CD4-positive, alpha-beta memory T cell (primary cell): ENCODE data around the gene WDTC1. TPM values are rescaled to one million over a fixed set of nuclear protein-coding genes. Genes with fewer than 3 reads are reported as not detected.
"Not testable (repeated sequence)": the region's sequence is repeated elsewhere in the genome, so short reads cannot be mapped to it uniquely, and the experiment has no call there.

Source experiments
- CTCF ChIA-PET: fragments of 350-600 bp; sonication (Branson Sonifier 250); formaldehyde crosslinking; loops from one replicate; lab custom pipeline; 2021; ENCODE audit warnings: inconsistent platforms; ENCODE audit not compliant: partially characterized antibody; lab: Charles Lee
- POLR2A ChIA-PET: fragments of 350-600 bp; sonication (Branson Sonifier 250); formaldehyde crosslinking; loops from one replicate; lab custom pipeline; 2021; ENCODE audit not compliant: partially characterized antibody; lab: Charles Lee
- DNase-seq, 5 donors: peaks; one replicate each; pipeline versions ENCODE4 v3.0.0 to v3.0.0-alpha.2; 2020 to 2022; ENCODE audit warnings: mixed read lengths in 1 of 5
- H3K27ac ChIP-seq: one replicate; pipeline ENCODE4 v1.7.0; 2013; ENCODE audit warnings: low read depth, low read length
- H3K27me3 ChIP-seq: 2 replicates; pipeline ENCODE4 v1.7.0; 2013; ENCODE audit warnings: mild to moderate bottlenecking, low read length, moderate library complexity; ENCODE audit not compliant: insufficient read depth
- H3K36me3 ChIP-seq: 2 replicates; pipeline ENCODE4 v1.7.0; 2013; ENCODE audit warnings: mild to moderate bottlenecking, low read length, moderate library complexity; ENCODE audit not compliant: insufficient read depth
- H3K4me1 ChIP-seq: 2 replicates; pipeline ENCODE4 v1.7.0; 2013; ENCODE audit warnings: mild to moderate bottlenecking, low read length, moderate library complexity; ENCODE audit not compliant: insufficient read depth
- H3K4me3 ChIP-seq, 2 donors: one replicate each; pipeline ENCODE4 v1.7.0; 2013; ENCODE audit warnings: low read length in 2 of 2, mild to moderate bottlenecking in 1 of 2
- H3K9me3 ChIP-seq, 2 donors: one replicate each; pipeline ENCODE4 v1.7.0; 2013; ENCODE audit warnings: low read length in 2 of 2, control low read depth in 1 of 2; ENCODE audit not compliant: control insufficient read depth in 1 of 2
- H3K27ac Mint-ChIP-seq, 7 donors: one replicate each; pipeline ENCODE4 v1.8.0; 2020 to 2021; ENCODE audit warnings: mixed read lengths in 7 of 7, mild to moderate bottlenecking in 6 of 7, inconsistent platforms in 3 of 7, moderate library complexity in 3 of 7
- H3K27me3 Mint-ChIP-seq, 2 donors: one replicate each; pipeline ENCODE4 v1.8.0; 2020 to 2021; ENCODE audit warnings: mixed read lengths in 2 of 2
- H3K36me3 Mint-ChIP-seq, 2 donors: one replicate each; pipeline ENCODE4 v1.8.0; 2020 to 2021; ENCODE audit warnings: mixed read lengths in 2 of 2, inconsistent platforms in 1 of 2, mild to moderate bottlenecking in 1 of 2
- H3K4me1 Mint-ChIP-seq, 4 donors: one replicate each; pipeline ENCODE4 v1.8.0; 2020 to 2021; ENCODE audit warnings: mixed read lengths in 4 of 4, mild to moderate bottlenecking in 1 of 4
- H3K4me3 Mint-ChIP-seq, 8 donors: one replicate each; pipeline ENCODE4 v1.8.0; 2020 to 2021; ENCODE audit warnings: mixed read lengths in 8 of 8, mild to moderate bottlenecking in 7 of 8, moderate library complexity in 6 of 8, inconsistent platforms in 3 of 8
- H3K9me3 Mint-ChIP-seq, 8 donors: one replicate each; pipeline ENCODE4 v1.8.0; 2020 to 2021; ENCODE audit warnings: mixed read lengths in 8 of 8, mild to moderate bottlenecking in 5 of 8, inconsistent platforms in 3 of 8, moderate library complexity in 1 of 8
- intact Hi-C: fragments of 100-400 bp; cut with micrococcal nuclease; formaldehyde crosslinking; loops from one replicate; pipeline ENCODE4 v1.15.1; 2023
- polyA plus RNA-seq, 2 donors: library from polyadenylated mRNA; unstranded; fragments of 300-500 nt; fragmentation: Illumina TruSeq; gene quantifications; one replicate each; pipeline ENCODE4 v1.2.3, GENCODE V29; 2021
- total RNA-seq, 2 experiments: library from RNA; stranded (reverse); gene quantifications; one replicate each; pipeline ENCODE4 v1.2.3, GENCODE V29; 2021

The WDTC1 gene
- total and polyA plus RNA-seq, 4 experiments from 2014 or later: 1.1 to 54.5 (median 29.9) TPM

DNA sequence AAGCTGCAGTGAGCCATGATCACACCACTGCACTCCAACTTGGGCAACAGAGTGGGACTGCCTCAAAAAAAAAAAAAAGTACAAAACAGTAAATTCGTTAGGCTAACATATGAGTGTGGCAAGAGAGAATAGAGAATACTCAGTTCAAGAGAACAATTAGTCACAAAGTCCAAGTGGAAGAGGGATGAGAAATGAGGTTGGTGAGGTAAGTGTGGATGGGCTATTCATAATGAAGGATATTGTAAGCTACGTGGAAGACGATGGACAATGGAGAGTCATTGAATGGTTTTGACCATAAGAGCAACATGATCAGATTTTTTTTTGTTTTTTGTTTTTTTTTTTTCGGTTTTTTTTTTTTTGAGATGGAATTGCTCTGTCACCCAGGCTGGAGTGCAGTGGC is 34.8 kb downstream of the WDTC1 start:
- H3K9me3 ChIP-seq: no peaks in the 10 kb centered on the region
- Mint-ChIP-seq H3K4me1 (peaks cover 0 to 2% (median 0%) of the 10 kb centered on the region in 4 donors), H3K27me3 (no peaks in the 10 kb centered on the region), H3K4me3 (no peak overlapping the region), H3K36me3 (peaks cover 27 to 30% of the 10 kb centered on the region in 2 donors), H3K27ac (peak overlapping the region in 1 of 7 donors; percentile 22), H3K9me3 (no peaks in the 10 kb centered on the region)
- peaks cover 8% of the 10 kb centered on the region for H3K36me3 ChIP-seq
- intact Hi-C loops: no loop called here
- DNase-seq: no peak
- H3K4me3 ChIP-seq: no peak overlapping the region
- no peaks in the 10 kb centered on the region for H3K4me1 ChIP-seq
- no peak overlapping the region for H3K27ac ChIP-seq
- ChIA-PET CTCF (interaction anchor here (0.6 to 1.7 kb wide), 3 partner anchors 18 to 157 kb away, joined by 3 to 5 read pairs (median 3); no protein-coding TSS in a partner anchor), POLR2A (no interaction called here)
- no peaks in the 10 kb centered on the region for H3K27me3 ChIP-seq

DNA sequence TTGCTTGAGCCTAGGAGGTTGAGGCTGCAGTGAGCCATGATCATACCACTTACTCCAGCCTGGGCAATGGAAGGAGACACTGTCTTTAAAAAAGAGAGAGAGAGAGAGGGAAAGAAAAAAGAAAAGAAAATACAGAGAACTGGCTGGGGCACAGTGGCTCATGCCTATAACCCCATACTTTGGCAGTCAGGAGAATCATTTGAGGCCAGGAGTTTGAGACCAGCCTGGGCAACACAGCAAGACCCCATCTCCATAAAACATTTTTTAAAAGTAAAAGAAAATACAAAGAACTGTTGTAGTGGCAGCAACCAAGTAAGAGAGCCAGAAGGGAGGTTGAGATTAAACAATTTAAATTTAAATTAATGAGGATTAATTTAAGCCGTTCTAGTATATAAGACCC is 39.8 kb downstream of the WDTC1 start:
- H3K4me3 Mint-ChIP-seq: no peak overlapping the region
- intact Hi-C loops: no loop called here
- peaks cover 0 to 5% (median 1%) of the 10 kb centered on the region in 8 donors for H3K9me3 Mint-ChIP-seq
- Histone ChIP-seq H3K36me3 (no peaks in the 10 kb centered on the region), H3K27me3 (no peaks in the 10 kb centered on the region), H3K27ac (no peak overlapping the region), H3K4me3 (no peak overlapping the region), H3K4me1 (no peaks in the 10 kb centered on the region), H3K9me3 (no peaks in the 10 kb centered on the region)
- ChIA-PET CTCF (no interaction called here), POLR2A (no interaction called here)
- no peaks in the 10 kb centered on the region for H3K27me3 Mint-ChIP-seq
- H3K4me1 Mint-ChIP-seq: peaks cover 0 to 4% (median 1%) of the 10 kb centered on the region in 4 donors
- peak overlapping the region in 1 of 7 donors; percentile 70 for H3K27ac Mint-ChIP-seq
- no peak for DNase-seq
- H3K36me3 Mint-ChIP-seq: peaks cover 32 to 40% of the 10 kb centered on the region in 2 donors

DNA sequence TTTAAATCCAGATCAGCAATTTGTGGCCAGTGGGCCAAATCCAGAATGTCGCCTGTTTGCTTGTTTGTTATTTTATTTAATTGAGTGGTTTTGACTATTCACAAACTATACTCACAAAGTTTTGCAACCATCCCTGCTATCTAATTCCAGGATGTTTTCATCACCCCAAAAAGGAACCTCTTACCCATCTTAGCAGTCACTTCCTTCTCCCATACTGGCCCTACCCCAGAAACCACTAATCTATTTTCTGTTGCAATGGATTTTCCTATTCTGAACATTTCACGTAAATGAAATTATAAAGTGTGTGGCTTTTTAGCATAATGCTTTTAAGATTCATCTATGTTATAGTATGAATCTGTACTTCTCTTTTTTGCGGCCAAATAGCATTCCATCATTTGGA is 41.3 kb downstream of the WDTC1 start:
- H3K4me1 ChIP-seq: no peaks in the 10 kb centered on the region
- peaks cover 0 to 5% (median 1%) of the 10 kb centered on the region in 8 donors for H3K9me3 Mint-ChIP-seq
- ChIA-PET CTCF (no interaction called here), POLR2A (no interaction called here)
- H3K36me3 Mint-ChIP-seq: peaks cover 36% of the 10 kb centered on the region in 2 donors
- intact Hi-C loops: no loop called here
- H3K36me3 ChIP-seq: no peaks in the 10 kb centered on the region
- no peaks in the 10 kb centered on the region for H3K9me3 ChIP-seq
- H3K4me1 Mint-ChIP-seq: peaks cover 0 to 4% (median 1%) of the 10 kb centered on the region in 4 donors
- no peaks in the 10 kb centered on the region for H3K27me3 ChIP-seq
- no peak for DNase-seq
- no peak overlapping the region for H3K27ac ChIP-seq
- no peak overlapping the region for H3K4me3 ChIP-seq
- H3K27me3 Mint-ChIP-seq: no peaks in the 10 kb centered on the region
- H3K4me3 Mint-ChIP-seq: no peak overlapping the region
- H3K27ac Mint-ChIP-seq: peak overlapping the region in 1 of 7 donors; percentile 36

DNA sequence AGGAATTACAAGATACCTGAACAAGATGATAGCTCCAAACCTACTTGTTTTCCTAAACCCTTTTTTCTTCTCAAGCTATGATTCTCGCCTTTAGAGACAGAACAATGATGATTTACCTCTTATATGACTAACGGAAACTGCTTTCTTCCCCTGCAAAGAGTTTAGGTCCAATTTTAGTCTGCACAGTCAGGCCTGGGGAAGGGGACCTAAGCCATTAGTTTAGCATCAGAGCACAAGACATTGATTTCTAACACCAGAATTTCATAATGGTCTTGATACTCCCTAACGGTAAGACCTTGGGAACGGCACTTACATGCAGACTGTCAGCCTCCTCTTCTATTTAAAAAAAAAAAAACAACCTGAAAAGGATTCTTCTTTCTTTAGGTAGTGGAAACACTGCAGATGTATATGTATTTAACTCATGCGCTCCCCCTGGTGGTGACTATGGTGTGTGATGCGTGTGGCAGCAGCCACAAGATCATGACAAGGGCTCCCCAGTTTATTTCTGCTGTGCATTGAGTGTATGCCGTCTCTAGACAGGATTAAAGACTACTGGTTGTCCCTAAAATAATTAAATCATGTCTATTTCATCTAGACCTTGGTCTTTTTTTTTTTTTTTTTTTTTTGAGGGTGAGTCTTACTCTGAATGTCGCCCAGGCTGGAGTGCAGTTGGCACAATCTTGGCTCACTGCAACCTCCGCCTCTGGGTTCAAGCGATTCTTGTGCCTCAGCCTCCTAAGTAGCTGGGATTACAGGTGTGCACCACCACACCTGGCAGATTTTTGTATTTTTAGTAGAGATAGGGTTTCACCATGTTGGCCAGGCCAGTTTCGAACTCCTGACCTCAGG is 50.2 kb downstream of the WDTC1 start:
- intact Hi-C loops: loop anchor here (1.0 kb wide), 4 partner anchors 86 to 240 kb away; no protein-coding TSS in a partner anchor
- Mint-ChIP-seq H3K4me1 (peaks cover 0 to 6% (median under 1%) of the 10 kb centered on the region in 4 donors), H3K9me3 (no peaks in the 10 kb centered on the region), H3K27ac (peak overlapping the region in 4 of 7 donors; percentile 42 to 73 (median 62)), H3K27me3 (no peaks in the 10 kb centered on the region), H3K36me3 (peaks cover 17 to 39% of the 10 kb centered on the region in 2 donors), H3K4me3 (no peak overlapping the region)
- no peaks in the 10 kb centered on the region for H3K27me3 ChIP-seq
- ChIA-PET CTCF (interaction anchor here (0.6 to 8.2 kb wide), 24 partner anchors 9 to 252 kb away, joined by 3 to 145 read pairs (median 7); no protein-coding TSS in a partner anchor), POLR2A (interaction anchor here (1.0 to 1.5 kb wide), 3 partner anchors 170 to 182 kb away, joined by 3 to 4 read pairs (median 3); no protein-coding TSS in a partner anchor)
- H3K9me3 ChIP-seq: no peaks in the 10 kb centered on the region
- H3K36me3 ChIP-seq: peaks cover 12% of the 10 kb centered on the region
- H3K27ac ChIP-seq: no peak overlapping the region
- peak; percentile 77 to 85 (median 81) for DNase-seq
- H3K4me3 ChIP-seq: no peak overlapping the region
- H3K4me1 ChIP-seq: no peaks in the 10 kb centered on the region

DNA sequence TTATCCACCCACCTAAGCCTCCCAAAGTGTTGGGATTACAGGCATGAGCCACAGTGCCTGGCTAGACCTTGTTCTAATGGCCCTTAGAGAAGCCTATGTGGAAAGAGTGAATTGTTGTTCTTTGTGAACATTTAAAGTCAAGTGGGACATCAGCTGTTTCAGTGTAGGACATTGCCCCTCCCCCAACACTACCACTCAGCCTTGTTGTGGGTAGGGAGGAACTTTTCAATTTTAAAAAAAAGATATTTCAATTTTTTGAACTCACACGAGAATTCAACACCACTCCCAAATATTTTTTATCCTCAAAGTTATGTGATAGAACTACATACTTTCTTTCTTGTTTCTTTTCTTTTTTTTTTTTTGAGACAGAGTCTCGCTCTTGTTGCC is 50.8 kb downstream of the WDTC1 start:
- Mint-ChIP-seq H3K4me3 (no peak overlapping the region), H3K27ac (no peak overlapping the region), H3K9me3 (no peaks in the 10 kb centered on the region), H3K36me3 (peaks cover 18 to 35% of the 10 kb centered on the region in 2 donors), H3K4me1 (peaks cover 0 to 6% (median 0%) of the 10 kb centered on the region in 4 donors), H3K27me3 (no peaks in the 10 kb centered on the region)
- Histone ChIP-seq H3K4me1 (no peaks in the 10 kb centered on the region), H3K27me3 (no peaks in the 10 kb centered on the region), H3K27ac (no peak overlapping the region), H3K9me3 (no peaks in the 10 kb centered on the region), H3K36me3 (peaks cover 12% of the 10 kb centered on the region), H3K4me3 (no peak overlapping the region)
- no peak for DNase-seq
- intact Hi-C loops: no loop called here
- POLR2A ChIA-PET: interaction anchor here (0.6 to 1.5 kb wide), 3 partner anchors 84 to 183 kb away, joined by 3 to 5 read pairs (median 3); no protein-coding TSS in a partner anchor
- CTCF ChIA-PET: interaction anchor here (0.7 to 8.2 kb wide), 16 partner anchors 8 to 321 kb away, joined by 3 to 145 read pairs (median 5); no protein-coding TSS in a partner anchor

DNA sequence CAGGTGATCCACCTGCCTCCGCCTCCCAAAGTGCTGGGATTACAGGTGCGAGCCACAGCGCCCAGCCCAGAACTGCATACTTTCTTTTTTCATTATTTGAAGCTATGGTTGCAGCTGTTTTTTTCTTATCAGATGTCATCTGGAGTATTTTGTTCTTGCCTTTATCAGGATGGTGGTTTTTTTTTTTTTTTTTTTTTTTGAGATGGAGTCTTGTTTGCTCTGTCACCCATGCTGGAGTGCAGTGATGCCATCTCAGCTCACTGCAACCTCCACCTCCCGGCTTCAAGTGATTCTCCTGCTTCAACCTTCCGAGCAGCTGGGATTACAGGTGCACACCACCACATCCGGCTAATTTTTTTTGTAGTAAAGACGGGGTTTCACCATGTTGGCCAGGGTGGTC is 51.4 kb downstream of the WDTC1 start:
- POLR2A ChIA-PET: interaction anchor here (0.6 to 1.5 kb wide), 3 partner anchors 84 to 184 kb away, joined by 3 to 5 read pairs (median 3); no protein-coding TSS in a partner anchor
- peaks cover 13% of the 10 kb centered on the region for H3K36me3 ChIP-seq
- H3K27me3 ChIP-seq, H3K4me3 Mint-ChIP-seq, H3K27ac ChIP-seq, intact Hi-C loops, DNase-seq, H3K9me3 Mint-ChIP-seq, H3K4me3 ChIP-seq, H3K4me1 Mint-ChIP-seq, H3K27me3 Mint-ChIP-seq, H3K4me1 ChIP-seq, H3K9me3 ChIP-seq: not testable (repeated sequence)
- CTCF ChIA-PET: interaction anchor here (0.7 to 8.2 kb wide), 13 partner anchors 8 to 320 kb away, joined by 3 to 145 read pairs (median 5); no protein-coding TSS in a partner anchor
- peak overlapping the region in 1 of 7 donors; percentile 18 for H3K27ac Mint-ChIP-seq
- peaks cover 23 to 41% of the 10 kb centered on the region in 2 donors for H3K36me3 Mint-ChIP-seq

DNA sequence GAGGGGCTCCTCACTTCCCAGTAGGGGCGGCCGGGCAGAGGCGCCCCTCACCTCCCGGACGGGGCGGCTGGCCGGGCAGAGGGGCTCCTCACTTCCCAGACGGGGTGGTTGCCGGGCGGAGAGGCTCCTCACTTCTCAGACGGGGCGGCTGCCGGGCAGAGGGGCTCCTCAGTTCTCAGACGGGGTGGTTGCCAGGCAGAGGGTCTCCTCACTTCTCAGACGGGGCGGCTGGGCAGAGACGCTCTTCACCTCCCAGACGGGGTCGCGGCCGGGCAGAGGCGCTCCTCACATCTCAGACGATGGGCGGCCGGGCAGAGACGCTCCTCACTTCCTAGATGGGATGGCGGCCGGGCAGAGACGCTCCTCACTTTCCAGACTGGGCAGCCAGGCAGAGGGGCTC is 54.7 kb downstream of the WDTC1 start:
- H3K9me3 ChIP-seq, POLR2A ChIA-PET, intact Hi-C loops, H3K27me3 ChIP-seq, H3K9me3 Mint-ChIP-seq, CTCF ChIA-PET, H3K27me3 Mint-ChIP-seq, H3K27ac Mint-ChIP-seq, H3K4me1 Mint-ChIP-seq, H3K27ac ChIP-seq, DNase-seq, H3K4me1 ChIP-seq, H3K4me3 Mint-ChIP-seq, H3K4me3 ChIP-seq: not testable (repeated sequence)
- H3K36me3 Mint-ChIP-seq: peaks cover 28 to 48% of the 10 kb centered on the region in 2 donors
- peaks cover 26% of the 10 kb centered on the region for H3K36me3 ChIP-seq
